Mesodermal cell (in vitro differentiated cells): ENCODE results near the gene NFIX.

Experiments
- H3K27ac ChIP-seq: 2 replicates; pipeline ENCODE4 v1.7.0; 2013; ENCODE audit warnings: mild to moderate bottlenecking, low read depth, low read length, moderate library complexity; ENCODE audit not compliant: severe bottlenecking
- H3K36me3 ChIP-seq: 2 replicates; pipeline ENCODE4 v1.7.1; 2013; ENCODE audit warnings: mild to moderate bottlenecking, low read length, moderate library complexity; ENCODE audit not compliant: control insufficient read depth, insufficient read depth
- H3K4me1 ChIP-seq: one replicate; pipeline ENCODE4 v1.7.1; 2013; ENCODE audit warnings: mild to moderate bottlenecking, low read length; ENCODE audit not compliant: insufficient read depth, control insufficient read depth, poor library complexity, severe bottlenecking
- H3K4me3 ChIP-seq: 2 replicates; pipeline ENCODE4 v1.7.0; 2013; ENCODE audit warnings: low read length, control low read depth, mild to moderate bottlenecking; ENCODE audit not compliant: insufficient read depth, poor library complexity, severe bottlenecking; ENCODE audit errors: extremely low read depth
- H3K9me3 ChIP-seq: 2 replicates; pipeline ENCODE4 v1.7.1; 2013; ENCODE audit warnings: mild to moderate bottlenecking, low read length, moderate library complexity; ENCODE audit not compliant: control insufficient read depth
- WGBS, 2 experiments: methylation state at CpG; one replicate each; pipeline ENCODE4 v1.1.5; 2013; ENCODE audit warnings: missing lambda C conversion rate in 2 of 2; ENCODE audit not compliant: insufficient coverage in 2 of 2; 5-methylcytosine and 5-hydroxymethylcytosine counted together

The NFIX gene

DNA sequence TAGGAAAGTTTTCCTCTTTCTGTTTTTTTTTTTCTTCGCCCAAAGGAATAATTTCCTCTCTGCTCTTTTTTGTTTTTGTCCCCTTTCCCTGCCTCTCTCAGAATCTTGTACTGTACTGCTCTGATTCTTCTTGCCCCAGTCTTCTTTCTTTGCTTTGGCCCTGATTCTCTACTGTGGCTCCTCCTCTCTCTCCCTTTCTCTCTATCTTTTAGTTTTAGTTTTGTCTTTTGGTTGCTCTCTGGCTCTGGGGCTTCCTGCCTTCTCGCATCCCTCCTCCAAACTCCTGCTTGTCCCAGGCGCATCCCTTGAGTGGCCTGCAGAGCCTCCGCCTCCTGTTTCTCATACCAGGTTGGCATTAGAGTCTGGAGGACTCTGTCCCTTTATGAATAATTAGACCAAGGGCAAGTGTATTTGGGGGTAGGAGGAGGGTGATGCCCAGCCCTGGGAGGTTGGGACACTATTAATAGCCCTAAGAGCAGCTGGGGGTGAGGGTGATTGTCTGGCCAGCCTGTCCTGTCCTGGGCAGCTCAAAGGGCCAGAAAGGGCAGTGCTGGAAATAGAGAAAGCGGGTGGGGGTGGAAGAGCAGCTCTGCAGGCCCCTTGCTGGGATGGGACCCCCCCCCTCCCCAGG is 68.3 kb downstream of the NFIX start:
- H3K4me3 ChIP-seq, result no peak overlapping the region
- H3K4me1 ChIP-seq, result peaks cover 17% of the 10 kb centered on the region
- no peaks in the 10 kb centered on the region for H3K9me3 ChIP-seq
- WGBS, 2 experiments, result 69 to 86% methylated on average over 1 of the region's 5 CpGs
- H3K36me3 ChIP-seq, result no peaks in the 10 kb centered on the region
- no peak overlapping the region for H3K27ac ChIP-seq

DNA sequence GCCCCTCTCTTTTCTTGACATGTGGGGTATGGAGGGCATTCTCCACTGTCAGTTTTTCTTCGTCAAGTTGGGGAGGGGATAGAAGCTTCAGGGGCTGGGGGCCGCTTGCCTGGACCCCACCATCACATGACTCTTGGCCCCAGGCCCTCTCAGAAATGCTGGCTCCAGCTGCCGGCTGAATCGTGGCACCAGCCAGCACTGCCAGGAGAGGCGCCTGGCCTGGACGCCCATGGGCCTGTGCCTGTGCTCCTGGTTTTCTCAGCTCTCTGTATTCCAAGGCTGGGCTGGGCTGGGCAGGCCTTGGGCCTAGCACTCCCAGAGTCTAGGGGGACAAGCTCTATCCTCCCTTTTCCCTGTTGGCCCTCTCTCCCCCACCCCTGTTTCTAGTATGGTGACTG is 68.8 kb downstream of the NFIX start:
- no peak overlapping the region for H3K27ac ChIP-seq
- no peak overlapping the region for H3K4me3 ChIP-seq
- no peaks in the 10 kb centered on the region for H3K36me3 ChIP-seq
- 76 to 88% methylated on average over 5 to 6 of the region's 6 CpGs for WGBS, 2 experiments
- H3K9me3 ChIP-seq, result no peaks in the 10 kb centered on the region
- peaks cover 13% of the 10 kb centered on the region for H3K4me1 ChIP-seq

DNA sequence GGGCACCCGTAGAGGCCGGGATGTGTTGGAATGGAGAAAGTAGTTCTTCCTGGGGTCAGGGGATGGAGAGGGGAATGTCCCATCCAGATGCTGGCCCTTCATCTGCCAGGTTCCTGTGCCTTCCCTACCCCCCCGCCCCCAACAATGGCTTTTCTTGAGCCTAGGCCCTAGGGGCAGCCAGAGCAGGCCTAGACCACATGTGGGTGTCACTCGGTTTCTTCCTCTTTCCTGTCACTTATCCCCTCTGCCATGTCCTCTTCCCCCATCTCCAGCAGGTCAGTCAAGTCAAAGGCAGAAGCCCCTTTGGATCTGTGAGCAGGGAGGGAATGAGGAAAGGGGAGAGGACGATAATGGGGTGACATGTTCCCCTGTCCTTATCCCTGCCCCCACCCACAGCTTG is 71.0 kb downstream of the NFIX start:
- H3K4me3 ChIP-seq, result no peak overlapping the region
- H3K9me3 ChIP-seq, result no peaks in the 10 kb centered on the region
- 76 to 80% methylated on average over 3 to 4 of the region's 5 CpGs for WGBS, 2 experiments
- H3K36me3 ChIP-seq, result no peaks in the 10 kb centered on the region
- H3K4me1 ChIP-seq, result no peaks in the 10 kb centered on the region
- no peak overlapping the region for H3K27ac ChIP-seq

DNA sequence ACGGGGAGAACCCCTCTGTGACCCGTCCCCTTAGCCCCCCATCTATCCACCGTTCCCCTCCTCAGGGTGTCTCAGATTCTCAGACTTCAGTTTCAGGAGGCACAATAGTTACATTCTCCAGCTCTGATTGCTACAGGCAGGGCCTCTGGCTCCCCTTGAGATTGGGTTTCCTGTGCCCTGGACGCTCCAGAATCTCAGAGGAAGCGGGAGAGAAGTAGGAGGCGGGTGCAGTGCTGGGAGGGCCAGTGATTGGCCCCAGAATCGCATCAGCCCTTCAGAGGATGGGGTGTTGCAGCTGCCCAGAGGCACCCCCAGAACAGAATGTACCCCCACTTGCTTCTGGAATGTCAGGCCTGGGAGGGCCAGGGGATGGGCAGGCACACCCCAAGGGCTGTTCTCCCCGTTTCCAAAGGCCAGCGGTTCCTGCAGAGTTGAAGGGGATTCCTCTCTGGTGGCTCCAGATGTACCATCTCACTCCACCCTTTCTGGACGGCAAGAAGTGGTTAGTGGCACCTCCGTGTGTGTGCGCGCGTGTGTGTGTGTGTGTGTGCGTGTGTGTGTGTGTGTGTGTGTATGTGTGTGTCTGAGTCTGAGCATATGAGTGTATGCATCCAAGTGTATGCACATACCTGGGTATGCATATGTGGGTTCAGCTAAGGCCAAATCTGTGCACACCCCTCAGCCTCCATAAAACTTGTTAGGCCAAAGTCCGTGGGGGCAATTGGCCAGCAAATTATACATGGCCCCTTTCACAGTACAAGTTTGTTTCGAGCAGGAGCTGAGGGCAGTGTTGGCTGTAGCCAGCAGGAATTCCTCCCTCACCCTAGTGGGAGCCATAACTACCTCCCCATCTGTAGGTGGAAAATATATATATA is 71.9 kb downstream of the NFIX start:
- no peaks in the 10 kb centered on the region for H3K36me3 ChIP-seq
- no peak overlapping the region for H3K27ac ChIP-seq
- no peaks in the 10 kb centered on the region for H3K4me1 ChIP-seq
- H3K4me3 ChIP-seq, result no peak overlapping the region
- WGBS, 2 experiments, result 86 to 91% methylated on average over 7 to 12 of the region's 17 CpGs
- no peaks in the 10 kb centered on the region for H3K9me3 ChIP-seq

DNA sequence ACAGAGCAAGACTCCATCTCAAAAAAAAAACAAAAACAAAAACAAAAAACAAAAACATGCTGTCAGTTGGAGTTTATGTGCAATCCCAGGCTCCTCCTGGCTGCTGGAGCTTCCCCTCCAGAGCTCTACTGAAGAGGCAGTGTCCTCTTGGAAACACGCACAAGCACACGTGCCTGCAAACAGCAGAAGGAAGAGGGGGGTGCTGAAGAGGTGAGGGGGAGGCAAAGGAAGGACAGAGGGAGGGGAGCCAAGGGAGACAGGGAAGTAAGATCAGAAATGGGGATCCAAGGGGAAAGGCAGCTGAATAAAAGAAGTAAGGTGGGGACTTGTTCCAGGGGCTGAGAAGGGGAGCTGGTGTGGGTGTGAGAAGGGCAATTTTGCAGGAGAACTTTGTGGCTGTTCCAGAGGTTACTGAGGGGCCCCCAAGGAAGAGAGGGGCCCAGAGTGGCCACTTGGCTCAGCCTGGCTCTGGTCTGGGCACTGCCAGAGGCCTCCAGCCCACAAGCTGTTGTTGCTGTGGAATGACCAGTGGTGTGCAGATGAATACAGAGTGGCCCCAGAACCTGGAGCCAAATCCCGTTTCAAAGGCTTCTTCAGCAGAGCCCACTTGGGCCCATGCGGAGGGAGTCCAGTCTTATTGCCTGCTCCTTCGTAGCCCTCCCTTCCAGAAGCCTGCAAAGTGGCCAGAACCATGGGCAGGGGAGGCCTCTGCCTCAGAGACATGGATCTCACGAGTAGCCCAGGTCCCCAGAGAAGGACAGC is 73.0 kb downstream of the NFIX start:
- H3K4me3 ChIP-seq, result no peak overlapping the region
- 86 to 93% methylated on average over 4 to 6 of the region's 6 CpGs for WGBS, 2 experiments
- no peaks in the 10 kb centered on the region for H3K9me3 ChIP-seq
- no peaks in the 10 kb centered on the region for H3K36me3 ChIP-seq
- no peaks in the 10 kb centered on the region for H3K4me1 ChIP-seq
- H3K27ac ChIP-seq, result no peak overlapping the region

DNA sequence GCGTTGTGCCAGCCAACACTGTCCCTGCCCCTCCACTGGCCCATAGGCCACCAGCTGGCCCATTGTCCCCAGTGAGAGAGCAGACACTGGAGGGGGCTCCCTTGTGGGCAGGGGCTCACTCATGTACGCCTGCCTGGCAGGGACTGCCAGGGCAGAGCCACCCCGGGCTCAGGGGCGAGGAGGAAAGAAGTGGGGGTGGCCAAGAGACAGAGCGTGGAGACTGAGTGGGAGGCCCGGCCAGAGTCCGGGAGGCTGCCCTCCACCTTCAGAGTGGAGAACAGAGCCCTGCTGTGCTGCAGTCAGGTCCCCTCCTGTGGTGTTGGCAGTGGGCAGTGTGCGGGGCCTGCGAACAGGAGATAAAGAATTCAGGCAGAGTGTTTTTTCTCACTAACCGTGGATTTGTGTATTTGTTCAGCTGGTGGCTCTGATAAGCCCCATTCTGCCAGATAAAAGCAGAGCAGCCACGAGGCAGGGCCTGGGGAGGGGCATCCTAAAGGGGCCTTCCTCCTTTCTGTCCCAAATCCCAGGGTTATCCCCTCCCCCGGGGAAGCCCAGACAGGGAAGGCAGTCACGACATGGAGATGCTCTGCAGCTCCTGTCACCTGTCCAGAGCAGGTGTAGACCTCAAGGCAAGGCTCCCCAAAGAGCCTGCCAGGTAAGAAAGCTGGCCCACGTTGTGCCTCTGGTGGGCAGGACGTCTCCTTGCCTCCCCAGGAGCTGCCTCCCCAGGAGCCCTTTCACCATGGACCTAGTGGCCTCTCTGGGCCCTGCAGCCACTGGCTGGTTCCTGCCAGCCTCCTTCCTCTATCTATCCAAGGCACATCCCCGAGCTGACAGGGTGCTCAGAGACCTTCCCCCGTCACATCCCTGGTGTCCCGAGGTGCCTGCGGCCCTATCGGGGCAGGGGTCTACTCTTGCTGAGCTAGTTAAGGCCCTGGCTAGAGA is 74.4 kb downstream of the NFIX start:
- Histone ChIP-seq H3K4me3 (no peak overlapping the region), H3K9me3 (no peaks in the 10 kb centered on the region), H3K27ac (no peak overlapping the region), H3K4me1 (no peaks in the 10 kb centered on the region), H3K36me3 (no peaks in the 10 kb centered on the region)
- 73 to 75% methylated on average over 11 to 19 of the region's 20 CpGs for WGBS, 2 experiments

DNA sequence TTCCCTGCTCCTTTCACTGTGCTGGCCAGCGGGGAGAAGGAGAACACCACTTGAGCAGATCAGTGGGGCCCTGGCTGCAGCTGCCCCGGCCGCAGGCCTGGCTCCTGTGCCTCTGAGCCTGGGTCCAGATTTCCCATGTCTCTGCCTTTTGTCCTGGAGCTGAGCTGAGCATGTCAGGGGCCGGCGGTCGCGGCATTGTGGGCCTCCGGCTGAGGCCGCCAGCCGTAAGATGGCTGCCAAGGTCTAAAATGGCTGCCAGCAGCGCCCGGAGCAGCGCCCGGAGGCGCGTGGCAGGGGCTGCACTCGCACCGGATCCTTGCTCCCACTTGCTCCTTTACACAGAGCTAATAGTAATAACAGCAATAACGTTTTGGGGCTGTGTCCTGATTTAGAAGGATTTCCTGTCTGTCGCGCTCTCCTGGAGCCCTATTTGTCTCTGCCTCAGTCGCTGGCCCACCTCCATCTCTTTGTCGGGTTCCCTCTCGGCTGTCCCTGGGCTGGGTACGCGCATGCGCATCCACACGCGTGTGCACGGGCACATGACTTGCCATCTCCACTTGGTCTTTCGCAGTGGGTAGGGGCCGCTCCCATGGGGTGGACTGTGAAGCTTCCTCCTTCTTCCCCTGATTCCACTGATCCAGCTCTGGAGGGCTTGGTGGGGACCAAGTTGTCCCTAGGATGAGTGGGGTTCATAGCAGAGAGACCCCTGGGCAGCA is 75.3 kb downstream of the NFIX start:
- no peak overlapping the region for H3K27ac ChIP-seq
- no peaks in the 10 kb centered on the region for H3K36me3 ChIP-seq
- no peaks in the 10 kb centered on the region for H3K4me1 ChIP-seq
- 95 to 97% methylated on average over 30 to 31 of the region's 32 CpGs for WGBS, 2 experiments
- H3K4me3 ChIP-seq, result no peak overlapping the region
- H3K9me3 ChIP-seq, result no peaks in the 10 kb centered on the region

DNA sequence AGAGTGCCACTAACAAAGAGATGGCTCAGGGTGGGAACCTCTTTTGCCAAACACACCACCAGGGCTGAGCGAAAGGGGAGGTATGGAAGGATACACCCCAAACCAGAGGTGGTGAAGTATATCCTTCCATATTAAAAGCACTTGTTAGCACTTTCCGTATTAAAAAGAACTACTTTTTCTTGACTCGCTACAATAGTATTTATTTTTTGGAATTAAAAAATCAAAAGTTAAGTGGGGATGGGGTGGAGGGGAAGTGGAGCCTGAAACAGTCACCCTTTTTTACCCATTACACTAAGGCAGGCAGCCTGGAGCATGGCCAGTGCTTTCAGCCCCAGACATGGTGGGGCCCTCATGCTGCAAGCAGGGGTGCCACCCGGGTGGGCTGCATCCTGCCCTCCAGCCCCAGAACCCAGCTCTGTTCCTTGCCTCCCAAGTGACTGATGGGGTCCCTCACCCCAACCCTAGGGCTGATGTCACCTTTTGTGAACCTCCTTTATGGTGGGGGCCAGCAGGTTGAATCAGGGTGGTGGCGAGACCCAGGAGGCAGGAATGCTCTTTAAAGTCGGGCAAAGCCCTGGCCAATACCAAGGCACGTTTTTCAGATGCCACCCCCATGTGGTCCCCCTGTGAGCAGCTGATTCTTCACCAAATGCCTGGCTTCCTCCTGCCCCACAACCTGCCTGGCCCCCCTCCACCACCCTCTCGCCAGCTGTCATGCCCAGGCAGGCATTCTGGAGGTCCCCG is 76.3 kb downstream of the NFIX start:
- no peak overlapping the region for H3K27ac ChIP-seq
- no peaks in the 10 kb centered on the region for H3K9me3 ChIP-seq
- H3K4me1 ChIP-seq, result no peaks in the 10 kb centered on the region
- no peaks in the 10 kb centered on the region for H3K36me3 ChIP-seq
- H3K4me3 ChIP-seq, result no peak overlapping the region
- 73 to 87% methylated on average over 6 of the region's 9 CpGs for WGBS, 2 experiments

DNA sequence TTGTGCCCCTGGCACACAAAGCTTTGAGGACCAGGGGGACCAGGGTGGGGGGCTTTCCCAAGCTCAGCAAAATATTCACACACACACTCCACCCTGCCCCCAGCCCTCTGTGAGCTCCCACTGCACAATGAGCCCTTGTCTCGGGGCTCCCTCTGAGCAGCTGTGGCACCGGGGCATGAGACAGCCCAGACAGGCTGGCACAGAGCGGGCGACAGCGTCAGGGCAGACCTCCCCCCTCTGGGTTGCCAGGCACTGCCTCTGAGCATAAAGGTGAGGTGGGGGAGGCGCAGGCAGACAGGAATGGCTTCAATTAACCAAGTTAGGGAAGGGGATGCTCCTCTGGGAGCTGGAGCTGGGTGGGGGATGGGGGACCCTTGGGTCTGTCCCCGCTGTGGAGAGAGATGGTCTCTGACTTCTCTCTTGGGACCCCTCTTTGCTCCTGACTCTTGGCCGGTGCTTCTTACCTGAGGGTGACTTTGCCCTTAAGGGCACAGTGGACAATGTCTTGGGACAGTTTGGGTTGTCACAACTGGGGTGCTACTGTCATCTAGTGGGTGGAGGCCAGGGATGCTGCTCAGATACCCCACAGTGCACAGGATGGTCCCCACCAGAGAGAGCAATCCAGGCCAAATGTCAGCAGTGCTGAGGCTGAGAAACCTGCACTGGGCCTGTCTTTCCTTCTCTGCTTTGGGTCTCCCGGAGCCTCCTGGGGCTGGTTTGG is 77.1 kb downstream of the NFIX start:
- WGBS, 2 experiments, result 83 to 96% methylated on average over 5 to 7 of the region's 9 CpGs
- H3K9me3 ChIP-seq, result no peaks in the 10 kb centered on the region

More for the DNA sequence above, 77.1 kb downstream of the NFIX start:
- no peaks in the 10 kb centered on the region for H3K36me3 ChIP-seq
- peaks cover 4% of the 10 kb centered on the region for H3K4me1 ChIP-seq
- H3K4me3 ChIP-seq, result no peak overlapping the region
- H3K27ac ChIP-seq, result no peak overlapping the region
